T-helper 2 cell (primary cell): ENCODE measurements around the gene CTNNBIP1.
"Not testable (repeated sequence)": the region's sequence is repeated elsewhere in the genome, so short reads cannot be mapped to it uniquely, and the experiment has no call there.

ENCODE experiments used
- DNase-seq, 5 experiments: peaks; one replicate each; pipeline versions ENCODE4 v3.0.0 to v3.0.0-alpha.2; 2012 to 2022
- total RNA-seq, 2 donors: gene quantifications; one replicate each; lab custom pipeline; 2026; lab: John Stamatoyannopoulos, UW

Gene CTNNBIP1, protein sequence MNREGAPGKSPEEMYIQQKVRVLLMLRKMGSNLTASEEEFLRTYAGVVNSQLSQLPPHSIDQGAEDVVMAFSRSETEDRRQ
- 7.5 to 9.4 reads per million in 2 donors for total RNA-seq

DNA sequence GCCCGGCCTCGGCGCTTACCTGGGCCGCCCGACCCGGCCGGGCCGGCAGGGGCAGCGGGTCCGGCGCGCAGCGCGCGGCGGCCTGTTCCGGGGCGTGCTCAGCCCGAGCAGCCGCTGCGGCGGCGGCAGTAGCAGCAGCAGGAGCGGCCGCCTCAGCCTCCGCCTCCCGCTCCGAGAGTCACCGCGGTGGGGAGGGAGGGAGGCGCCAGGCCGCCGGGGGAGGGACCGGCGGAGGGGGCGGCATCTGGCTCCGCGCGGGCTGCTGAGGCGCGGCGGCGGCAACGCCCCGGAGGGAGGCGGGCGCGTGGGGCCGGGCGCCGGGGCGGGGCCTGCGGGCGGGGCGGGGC lies at the start of gene CTNNBIP1:
CTNNBIP1 (minus strand) TSS at position 194 of the 347 bp plus-strand sequence. CDS start 38,205 bp downstream, outside the sequence.
- no peak for DNase-seq

DNA sequence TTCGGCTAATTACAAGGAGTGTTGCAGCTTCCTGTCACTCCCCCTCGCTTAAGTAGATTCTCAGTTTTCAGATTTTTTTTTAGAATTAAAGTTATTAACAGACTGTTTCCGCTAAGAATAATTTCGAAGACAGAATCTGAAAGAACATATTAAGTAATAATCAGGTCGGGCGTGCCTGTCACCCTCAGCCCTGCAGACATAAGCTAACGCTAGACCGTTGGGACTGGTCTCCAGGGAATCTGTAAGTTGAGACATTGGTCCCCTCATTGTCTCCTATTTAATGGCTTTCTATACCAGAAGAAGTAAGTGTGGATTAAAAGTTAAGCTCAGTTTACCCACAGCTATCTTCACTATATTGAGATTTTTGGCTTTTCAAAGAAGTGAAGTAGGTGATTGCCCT lies 47.7 kb upstream of the CTNNBIP1 start:
- no peak for DNase-seq

DNA sequence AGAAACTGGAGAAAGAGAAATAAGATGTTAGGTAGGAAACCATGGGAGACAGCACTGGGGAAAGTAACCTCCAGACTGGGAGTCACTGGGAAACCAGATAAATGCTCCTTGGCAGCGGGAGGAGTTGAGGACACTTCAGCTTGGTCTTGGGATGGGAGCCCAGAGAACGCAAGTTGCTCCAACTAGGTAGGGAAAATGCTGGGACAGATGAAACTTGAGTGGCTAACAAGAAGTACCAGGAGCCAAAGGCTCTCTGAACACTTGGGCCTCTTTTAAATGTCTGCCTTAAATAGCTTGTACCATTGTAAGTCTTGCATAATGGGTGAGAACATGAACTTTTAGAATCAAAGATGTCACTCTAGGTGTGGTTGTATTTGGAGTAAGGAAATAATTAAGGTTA lies 36.2 kb upstream of the CTNNBIP1 start:
- DNase-seq = no peak

DNA sequence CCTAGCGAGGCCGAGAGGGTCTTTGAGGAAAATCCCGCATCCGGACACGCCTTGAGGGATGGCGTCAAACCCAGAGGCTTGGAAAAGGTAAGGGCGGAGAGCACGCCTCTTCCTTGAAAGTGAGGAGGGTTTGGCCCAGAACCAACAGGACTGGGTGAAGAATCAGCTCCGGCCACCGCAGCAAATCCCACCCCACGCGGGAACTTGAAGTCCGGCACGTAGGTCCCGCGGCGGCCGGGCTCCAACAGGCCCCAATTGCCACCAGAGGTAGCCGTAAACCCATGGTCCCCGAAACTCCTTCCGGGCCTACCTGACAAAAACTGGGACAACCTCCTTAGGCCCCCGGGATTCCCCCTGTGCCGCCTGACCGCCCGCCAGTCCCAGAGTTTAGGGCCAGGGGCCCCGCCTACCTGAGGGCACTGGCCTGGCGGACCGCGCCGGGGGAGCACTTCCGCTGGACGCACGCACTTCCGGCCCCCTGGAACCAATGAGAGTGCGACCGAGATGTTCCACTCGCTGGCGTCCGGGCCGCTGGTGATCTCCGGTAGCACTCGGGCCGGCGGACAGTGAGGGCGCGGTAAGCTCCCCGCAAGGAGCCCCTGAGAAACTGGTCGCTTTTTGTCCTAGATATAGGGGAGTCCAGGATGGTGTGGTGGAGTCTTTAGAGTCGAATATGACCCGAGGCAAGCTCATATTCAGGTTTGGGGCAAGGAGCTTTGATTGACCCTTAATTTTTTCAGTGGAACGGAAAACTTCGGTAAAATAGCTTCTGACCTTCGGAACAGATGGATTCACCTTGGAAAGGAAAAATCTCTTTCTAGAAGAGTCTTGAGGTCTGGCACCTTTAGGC lies 33.1 kb upstream of the CTNNBIP1 start, which contains the start of the genes LZIC and NMNAT1:
LZIC (minus strand) TSS at position 453 of the 850 bp plus-strand sequence. CDS start 6,772 bp downstream, outside the sequence.
NMNAT1 (plus strand) TSS at position 537 of the 850 bp plus-strand sequence. CDS start 28,599 bp downstream, outside the sequence.
- peak; percentile 70 to 95 (median 80) for DNase-seq

DNA sequence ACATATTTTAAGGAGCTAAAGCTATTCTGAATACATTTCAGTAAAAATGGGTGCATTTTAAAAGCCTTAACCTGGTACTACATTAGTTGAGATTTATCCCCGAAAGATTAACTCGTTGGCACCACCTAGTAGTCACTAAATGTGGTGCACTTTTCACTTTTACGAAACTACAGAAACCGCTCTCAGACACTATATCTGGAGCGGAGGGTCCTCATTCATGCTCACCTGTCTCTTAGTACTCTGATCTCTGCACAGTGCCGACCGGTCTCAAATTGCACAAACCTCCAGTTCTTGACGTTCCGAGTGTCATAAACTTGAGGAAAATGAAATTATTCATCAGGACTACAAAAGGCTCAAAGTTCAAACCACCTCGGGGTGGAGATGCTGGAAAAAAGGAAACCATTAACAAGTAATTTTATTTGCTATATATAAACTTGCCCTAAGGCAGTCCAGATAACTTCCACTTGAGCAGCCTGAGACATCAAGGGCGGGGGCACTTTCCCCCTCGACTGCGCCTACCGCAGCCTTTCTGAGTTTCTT lies 32.4 kb upstream of the CTNNBIP1 start:
- DNase-seq = peak in 2 of 5 experiments; percentile 6 to 75

DNA sequence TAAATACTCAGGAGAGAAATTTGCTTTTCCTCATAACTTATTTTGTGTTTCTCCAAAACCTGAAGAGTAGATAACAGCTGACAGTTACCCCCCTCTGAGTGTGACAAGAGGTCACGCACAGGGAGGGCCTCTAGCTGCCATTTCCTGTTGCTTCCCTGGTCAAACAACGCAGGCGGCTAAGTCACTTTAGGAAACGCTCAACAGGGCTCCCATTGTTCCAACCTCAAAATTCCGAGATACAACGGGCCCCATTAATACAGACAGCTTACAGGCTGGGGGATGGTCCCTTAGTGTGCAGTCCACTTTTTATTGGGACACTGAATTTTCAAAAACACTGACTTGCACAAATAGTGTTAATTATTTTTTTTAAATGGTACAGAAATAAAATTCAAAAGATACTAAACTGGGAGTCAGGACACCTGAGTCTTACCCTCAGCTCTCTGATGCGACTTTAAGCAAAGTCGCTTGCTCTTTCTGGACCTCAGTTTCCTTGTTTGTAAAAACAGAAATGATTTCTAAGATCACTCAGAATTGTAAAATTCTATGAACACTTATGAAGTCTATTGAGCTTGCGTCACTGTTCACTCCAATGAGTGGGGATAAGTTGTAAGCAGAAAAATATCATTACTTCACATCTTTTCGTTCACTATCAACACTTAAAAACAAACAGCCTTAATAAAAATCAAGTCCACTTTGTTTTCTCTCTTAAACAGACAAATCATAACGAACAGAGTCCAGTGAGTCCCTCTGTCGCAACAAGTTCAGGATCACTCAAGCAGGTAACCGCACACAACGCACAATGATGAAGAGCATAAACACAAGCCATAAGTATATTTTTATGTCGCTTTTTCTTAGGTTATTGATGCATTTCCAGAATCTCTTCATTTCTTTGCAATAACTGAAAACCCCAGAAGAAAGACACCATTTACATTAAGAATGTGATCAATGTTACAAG lies 19.6 kb upstream of the CTNNBIP1 start:
- DNase-seq = no peak

DNA sequence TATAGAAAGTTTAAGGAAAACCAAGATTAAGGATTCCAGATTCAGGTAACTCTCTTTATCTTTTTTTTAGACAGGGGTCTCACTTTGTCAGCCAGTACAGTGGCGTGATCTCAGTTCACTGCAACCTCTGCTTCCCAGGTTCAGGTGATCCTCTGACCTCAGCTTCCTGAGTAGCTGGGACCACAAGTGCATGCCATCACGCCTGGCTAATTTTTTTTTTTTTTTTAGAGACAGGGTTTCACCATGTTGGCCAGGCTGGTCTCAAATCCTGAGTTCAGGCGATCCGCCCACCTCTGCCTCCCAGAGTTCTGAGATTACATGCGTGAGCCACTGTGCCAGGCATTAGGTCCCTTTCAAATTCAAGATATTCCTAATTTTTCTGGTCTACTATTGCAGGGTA lies 17.2 kb upstream of the CTNNBIP1 start:
- DNase-seq = no peak

DNA sequence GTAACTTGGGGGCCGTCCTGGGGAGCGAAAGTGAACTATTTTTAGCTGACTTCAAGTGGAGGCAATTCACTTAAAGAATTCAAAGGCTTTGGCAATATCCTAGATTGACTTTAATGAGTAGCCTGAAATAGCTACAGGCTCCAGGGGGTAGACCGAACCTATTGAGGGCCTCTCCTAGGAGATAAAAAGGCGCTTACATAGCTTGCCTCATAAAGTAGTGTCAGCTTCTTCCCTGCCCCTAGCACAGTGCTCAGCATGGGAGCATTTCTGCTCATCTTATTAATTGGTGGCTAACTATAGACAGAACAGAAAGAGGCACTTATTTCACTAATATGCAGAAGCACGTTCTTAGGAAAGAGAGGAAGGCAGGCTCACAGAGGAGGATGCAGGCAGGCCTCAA lies 12.3 kb upstream of the CTNNBIP1 start:
- no peak for DNase-seq

DNA sequence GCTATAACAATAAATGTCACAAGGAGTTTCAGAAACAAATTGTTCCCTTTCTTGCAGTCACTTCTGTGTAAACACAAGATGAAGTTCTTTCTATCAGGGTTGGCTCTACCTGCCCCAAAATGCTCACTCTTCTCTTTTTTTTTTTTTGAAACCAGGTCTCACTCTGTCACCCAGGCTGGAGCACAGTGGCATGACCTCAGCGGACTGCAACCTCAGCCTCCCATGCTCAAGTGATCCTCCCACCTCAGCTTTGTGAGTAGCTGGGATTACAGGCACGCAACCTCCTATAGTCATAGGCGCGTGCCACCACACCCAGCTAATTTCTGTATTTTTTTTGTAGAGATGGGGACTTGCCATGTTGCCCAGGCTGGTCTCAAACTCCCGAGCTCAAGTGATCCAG lies 10.5 kb upstream of the CTNNBIP1 start:
- DNase-seq = no peak

DNA sequence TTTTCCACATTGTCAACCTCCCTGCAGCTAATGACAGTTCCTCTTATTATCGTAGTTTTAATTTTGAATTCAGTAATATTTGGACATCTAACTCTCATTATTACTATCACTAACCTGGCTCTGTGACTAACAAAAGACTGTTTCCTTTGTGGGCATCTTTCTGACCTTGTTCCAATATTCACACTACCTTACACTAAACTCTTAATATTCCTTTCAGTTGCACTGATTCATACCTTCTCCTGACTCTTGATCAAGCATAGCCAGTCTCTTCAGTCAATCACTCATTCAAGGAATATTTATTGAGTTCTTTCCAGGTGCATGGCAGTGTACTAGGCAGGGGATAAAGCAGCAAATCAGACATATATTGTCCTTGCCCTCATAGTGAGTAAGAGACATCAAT lies 7.8 kb upstream of the CTNNBIP1 start:
- no peak for DNase-seq

DNA sequence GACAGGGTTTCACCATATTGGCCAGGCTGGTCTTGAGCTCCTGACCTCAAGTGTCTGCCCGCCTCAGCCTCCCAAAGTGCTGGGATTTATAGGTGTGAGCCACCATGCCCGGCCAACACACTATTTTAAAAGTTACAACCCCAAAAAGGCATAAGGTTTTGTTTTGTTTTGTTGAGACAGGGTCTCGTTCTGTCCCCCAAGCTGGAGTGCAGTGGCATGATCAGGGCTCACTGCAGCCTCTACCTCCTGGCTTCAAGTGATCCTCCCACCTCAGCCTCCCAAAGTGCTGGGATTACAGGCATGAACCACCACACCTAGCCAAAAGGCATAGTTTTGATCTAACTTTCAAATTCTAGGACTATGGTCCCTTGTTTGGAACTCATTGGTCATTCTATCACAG lies 7.4 kb upstream of the CTNNBIP1 start:
- DNase-seq = not testable (repeated sequence)

DNA sequence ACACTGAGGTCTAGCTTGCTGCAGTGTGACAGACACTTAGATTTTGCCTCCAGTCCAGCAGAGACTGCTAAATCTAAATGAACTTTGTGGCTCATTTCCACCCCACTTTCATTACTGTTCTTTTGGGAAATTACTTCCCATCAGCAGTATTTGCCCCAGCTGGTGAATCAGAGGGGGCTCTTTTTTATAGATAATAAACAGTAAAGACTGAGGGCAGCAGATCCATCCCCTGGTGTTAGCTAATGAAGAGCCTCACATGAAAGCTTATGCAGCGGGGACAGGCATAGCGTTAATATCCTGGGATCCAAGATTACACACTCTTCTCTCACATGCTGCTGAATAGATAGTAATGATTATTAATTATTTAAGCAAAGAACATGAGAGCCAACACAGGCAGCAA lies 6.4 kb upstream of the CTNNBIP1 start:
- no peak for DNase-seq

DNA sequence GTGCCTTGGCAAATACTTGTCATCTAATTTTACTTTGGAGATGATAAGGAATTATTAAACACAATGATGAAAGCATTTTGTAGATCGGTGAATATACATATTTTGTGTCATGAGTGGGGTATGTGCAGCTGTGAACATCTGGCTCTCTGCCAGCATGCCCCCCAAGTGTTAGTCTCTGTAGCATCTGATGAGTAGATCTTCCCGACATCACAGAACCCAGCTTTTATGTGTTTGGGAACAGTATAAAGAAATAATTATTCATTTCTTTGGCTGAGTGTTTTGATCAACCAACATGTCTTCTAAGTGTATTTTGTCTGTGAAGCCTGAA lies 4.5 kb upstream of the CTNNBIP1 start:
- no peak for DNase-seq

DNA sequence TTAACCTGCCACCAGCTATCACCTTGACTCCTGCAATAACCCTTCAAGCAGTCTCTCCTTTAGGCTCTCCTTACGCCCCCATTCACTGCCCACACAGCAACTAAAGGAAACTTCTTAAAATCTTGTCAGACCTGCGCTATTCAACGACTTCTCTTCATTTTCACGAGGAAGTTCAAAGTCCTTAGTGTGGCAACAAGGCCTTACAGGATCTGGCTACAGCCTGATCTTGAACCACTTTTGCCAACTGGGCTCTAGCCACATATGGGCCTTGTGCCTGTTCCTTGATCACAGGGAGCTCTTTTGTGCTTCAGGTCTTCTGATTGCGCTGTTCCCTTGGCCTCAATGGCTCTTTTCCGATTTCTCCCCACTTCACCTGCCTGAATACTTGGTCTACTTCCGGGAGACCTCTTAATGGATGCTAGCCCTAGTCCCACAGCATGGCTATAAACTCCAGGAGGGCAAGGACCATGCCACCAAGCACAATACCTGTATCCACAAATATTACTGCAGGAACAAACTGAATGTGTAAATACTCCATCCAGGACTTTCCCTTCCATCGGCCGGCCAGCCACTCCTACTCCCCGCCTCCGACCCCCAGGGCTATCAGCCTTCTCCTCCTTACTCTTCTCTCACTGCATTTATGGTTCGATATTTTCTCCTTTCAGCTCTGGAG lies 2.3 kb upstream of the CTNNBIP1 start:
- DNase-seq = no peak

DNA sequence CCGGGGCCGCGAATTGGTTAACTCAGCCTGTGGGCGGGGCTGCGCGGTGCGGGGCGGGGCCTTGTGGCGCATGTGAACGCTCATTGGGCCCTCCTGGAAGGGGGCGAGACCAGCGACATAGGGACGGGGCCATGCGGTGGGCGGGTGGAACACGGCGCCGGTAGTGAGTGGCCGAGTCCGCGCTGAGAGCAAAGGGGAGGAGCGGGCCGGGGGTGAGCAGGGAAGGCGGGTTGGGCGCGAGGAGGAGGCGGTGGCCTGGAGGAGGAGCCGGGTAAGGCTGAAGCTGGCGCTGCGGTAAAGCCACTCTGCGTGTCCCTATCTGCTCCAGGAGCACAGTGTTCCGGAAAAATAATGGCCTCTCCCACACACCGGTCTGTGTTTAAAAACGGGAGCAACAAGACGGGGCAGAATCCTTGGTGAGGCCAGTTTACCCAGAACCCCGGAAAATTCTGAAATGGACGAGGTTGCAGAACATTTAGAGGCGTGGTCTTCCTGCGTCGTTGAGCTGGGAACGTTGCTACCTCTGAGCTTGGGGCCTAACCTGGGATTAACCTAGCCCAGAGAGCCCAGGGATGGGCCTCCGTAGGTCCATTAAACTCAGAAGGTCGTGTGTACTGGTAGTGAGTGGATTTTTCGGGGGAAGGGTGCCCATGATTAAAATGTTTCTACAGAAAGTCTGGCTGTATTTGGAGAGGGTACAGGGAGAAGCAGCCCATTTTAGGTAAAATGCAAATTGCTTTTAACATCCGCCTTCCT lies 532 bp upstream of the CTNNBIP1 start:
- peak; percentile 100 for DNase-seq

DNA sequence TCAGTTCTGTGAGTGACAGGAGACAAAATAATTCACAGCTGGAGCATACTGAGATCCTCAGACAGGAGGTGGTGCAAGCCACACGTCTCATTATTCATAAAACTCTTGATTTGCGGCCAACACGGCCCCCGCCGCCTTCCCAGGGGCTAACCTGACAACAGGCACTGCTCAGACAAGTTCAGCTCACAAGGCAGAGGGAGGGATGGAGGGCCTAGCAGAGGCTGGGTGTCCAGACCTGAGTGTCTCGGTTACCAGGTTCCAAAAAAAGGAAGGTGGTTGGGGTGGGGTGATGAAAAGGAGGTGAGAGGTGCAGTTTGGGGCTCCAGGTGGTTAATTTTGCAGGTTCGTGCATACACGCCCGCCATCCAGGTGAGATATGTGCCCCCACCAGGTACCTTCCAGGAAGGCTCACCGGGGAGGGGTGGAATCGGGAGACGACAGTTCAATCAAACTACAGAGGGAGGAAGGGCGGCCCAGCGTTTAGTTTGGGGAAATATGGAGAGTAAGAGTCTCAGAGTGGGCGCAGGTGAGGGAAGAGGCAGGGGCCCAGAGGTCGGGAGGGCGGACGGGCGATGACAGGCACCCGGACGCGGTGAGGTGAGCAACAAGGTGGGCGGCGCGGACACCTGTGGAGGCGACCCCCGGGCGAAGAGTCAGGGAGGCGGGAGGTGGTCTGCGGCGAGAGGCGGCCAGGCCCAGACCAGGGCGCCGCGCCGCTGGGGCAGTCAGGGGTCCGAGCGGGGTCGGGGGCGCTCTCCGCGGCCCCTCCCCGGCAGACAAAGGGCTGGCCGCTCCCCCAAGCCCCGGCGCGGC lies 629 bp downstream of the CTNNBIP1 start:
- DNase-seq = peak in 3 of 5 experiments; percentile 12 to 71 (median 22)

DNA sequence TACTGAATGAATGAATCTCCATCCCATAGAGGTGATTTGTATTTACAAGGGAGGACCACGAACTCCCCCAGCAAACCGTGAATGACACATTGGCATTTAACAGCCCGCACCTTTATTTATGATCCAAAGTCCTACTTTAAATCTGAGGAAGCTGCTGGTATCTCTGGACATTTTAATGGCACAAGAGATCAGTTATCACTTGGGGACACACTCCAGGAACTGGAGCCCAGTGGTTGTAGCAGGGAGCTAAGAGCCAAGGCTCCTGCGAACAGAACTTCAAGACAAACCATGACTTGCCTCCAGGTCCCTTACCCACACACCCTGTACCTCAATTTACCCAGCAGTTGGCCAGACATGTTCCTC lies 1.2 kb downstream of the CTNNBIP1 start:
- DNase-seq = no peak

DNA sequence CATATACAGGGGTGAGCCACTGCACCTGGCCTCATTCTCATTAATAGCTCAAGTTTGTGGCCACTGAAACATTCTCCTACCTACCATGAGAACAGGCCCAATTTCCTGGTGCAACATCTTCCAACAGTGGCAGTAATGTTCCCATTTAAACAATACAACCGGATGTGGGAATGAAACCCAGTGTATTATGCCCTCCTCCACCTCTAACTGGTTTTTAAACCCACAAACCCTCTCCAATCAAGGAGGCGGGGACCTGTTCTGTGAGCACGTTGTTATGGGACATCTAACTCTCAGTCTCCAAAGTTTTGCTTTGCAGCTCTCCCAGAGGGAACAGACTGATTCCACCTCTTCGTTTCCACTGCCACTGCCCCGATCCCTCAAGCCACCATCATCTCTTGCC lies 2.6 kb downstream of the CTNNBIP1 start:
- no peak for DNase-seq

DNA sequence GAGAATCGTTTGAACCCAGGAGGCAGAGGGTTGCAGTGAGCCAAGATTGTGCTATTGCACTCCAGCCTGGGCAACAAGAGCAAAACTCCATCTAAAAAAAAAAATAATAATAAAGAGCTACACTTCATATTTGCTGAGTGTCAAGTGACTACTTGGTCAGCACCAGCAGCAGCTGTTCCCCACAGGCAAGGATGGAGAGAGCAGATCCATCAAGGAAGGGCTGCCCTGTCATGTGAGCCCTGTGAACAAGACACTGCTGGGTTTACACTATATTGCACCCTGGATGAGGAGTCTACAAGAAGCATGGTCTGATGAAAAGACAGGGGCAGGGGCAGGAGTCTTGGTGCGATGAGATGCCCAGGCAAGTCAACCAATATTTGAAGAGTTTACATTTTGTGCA lies 3.6 kb downstream of the CTNNBIP1 start:
- DNase-seq = no peak

DNA sequence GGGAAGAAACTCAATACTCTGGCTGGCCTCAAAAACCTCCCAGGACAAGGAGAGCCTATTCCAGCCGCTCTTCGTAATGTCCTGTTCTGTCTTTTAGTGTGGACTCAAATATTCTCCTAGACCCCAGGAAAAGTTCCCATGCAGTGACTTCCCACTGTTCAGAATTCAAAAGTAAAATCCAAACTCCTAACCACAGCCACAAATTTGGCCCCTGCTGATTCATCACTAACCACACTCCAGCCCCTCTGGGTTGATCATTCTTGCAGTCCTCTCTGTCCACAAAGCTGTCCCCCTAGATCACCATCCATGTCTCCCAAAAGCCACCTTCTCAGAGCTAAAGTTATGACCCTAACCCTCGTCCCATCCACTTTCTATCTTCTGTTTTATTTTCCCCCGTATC lies 5.1 kb downstream of the CTNNBIP1 start:
- no peak for DNase-seq

DNA sequence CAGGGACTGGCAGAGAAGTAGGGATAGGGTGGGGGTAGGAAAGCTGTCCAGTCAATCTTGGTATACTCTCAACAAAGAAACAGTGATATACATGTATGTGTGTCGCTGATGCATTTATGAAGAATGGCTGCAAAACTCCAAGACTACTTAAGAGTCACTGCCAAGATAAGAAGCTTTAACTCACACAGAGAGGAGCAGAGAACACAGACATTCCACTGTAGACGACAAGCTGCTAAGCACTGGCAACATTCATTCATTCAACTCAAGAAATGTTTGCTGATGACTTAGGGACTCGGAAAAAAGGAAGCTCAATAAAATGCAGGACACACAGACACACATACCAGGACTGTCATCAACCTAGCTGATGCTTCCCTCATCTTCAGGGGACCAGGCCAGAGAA lies 5.5 kb downstream of the CTNNBIP1 start:
- DNase-seq = no peak
